ENCODE measurements around the gene FOXN3.

FOXN3 gene

GRCh38 chr14:89359477-89360222, 57.4 kb downstream of the FOXN3 start:
- no peak for DNase-seq

GRCh38 chr14:89357655-89358297, 59.3 kb downstream of the FOXN3 start:
- DNase-seq = no peak

- no peak for DNase-seq
These were observed 60.1 kb downstream of the FOXN3 start for GRCh38 chr14:89356927-89357326.

- no peak for DNase-seq
These were observed 60.5 kb downstream of the FOXN3 start for GRCh38 chr14:89356496-89356895.

GRCh38 chr14:89353766-89354113, 63.3 kb downstream of the FOXN3 start:
- DNase-seq = no peak

GRCh38 chr14:89352976-89353765, 63.9 kb downstream of the FOXN3 start:
- no peak for DNase-seq

- no peak for DNase-seq
These were observed 65.3 kb downstream of the FOXN3 start for GRCh38 chr14:89351516-89352404.

- no peak for DNase-seq
These were observed 65.9 kb downstream of the FOXN3 start for GRCh38 chr14:89351221-89351515.

- DNase-seq = no peak
These were observed 66.9 kb downstream of the FOXN3 start for GRCh38 chr14:89350152-89350551.

- no peak for DNase-seq
These were observed 67.6 kb downstream of the FOXN3 start for GRCh38 chr14:89349171-89350008.

- DNase-seq = no peak
These were observed 68.3 kb downstream of the FOXN3 start for GRCh38 chr14:89348722-89349121.

GRCh38 chr14:89347885-89348284, 69.1 kb downstream of the FOXN3 start:
- DNase-seq = no peak

- no peak for DNase-seq
These were observed 72.1 kb downstream of the FOXN3 start for GRCh38 chr14:89344920-89345254.

GRCh38 chr14:89343356-89343755, 73.7 kb downstream of the FOXN3 start:
- DNase-seq = no peak

- DNase-seq = no peak
These were observed 75.0 kb downstream of the FOXN3 start for GRCh38 chr14:89342049-89342448.

GRCh38 chr14:89340200-89341181, 76.5 kb downstream of the FOXN3 start:
- DNase-seq = no peak

GRCh38 chr14:89339579-89339978, 77.5 kb downstream of the FOXN3 start:
- no peak for DNase-seq

GRCh38 chr14:89339158-89339557, 77.9 kb downstream of the FOXN3 start:
- DNase-seq = no peak

GRCh38 chr14:89336338-89336737, 80.7 kb downstream of the FOXN3 start:
- DNase-seq = no peak

GRCh38 chr14:89332031-89332430, 85.0 kb downstream of the FOXN3 start:
- DNase-seq = no peak

- DNase-seq = no peak
These were observed 85.6 kb downstream of the FOXN3 start for GRCh38 chr14:89331398-89331797.
